Hepatocyte (in vitro differentiated cells): ENCODE data around the gene PPP2R2C.

Source experiments
- CTCF ChIP-seq: fragments of 200-600 bp; sonication (generic); IDR thresholded peaks from 2 replicates; pipeline ENCODE4 v1.5.1; 2016; ENCODE audit warnings: antibody characterized with exemption, mild to moderate bottlenecking; ENCODE audit not compliant: poor library complexity
- EZH2phosphoT487 ChIP-seq: fragments of 200-600 bp; sonication (generic); IDR thresholded peaks from one replicate; pipeline ENCODE4 v1.6.1; 2018; ENCODE audit warnings: antibody characterized with exemption, mild to moderate bottlenecking, low read depth, moderate library complexity; ENCODE audit not compliant: unreplicated experiment, severe bottlenecking

- TF ChIP-seq CTCF (no peak), EZH2phosphoT487 (no peak)
Measured at GRCh38 chr4:6426571-6427438, 45.6 kb downstream of the PPP2R2C start.
